Brain microvascular endothelial cell (primary cell): ENCODE data around the gene GNPTAB.
A peak's percentile ranks its signal among the peaks of the same experiment; 100 is the strongest.
"Not testable (repeated sequence)": the region's sequence is repeated elsewhere in the genome, so short reads cannot be mapped to it uniquely, and the experiment has no call there.

ENCODE experiments used
- DNase-seq: peaks from one replicate; pipeline ENCODE4 v3.0.0-alpha.2; 2020
- H3K27ac ChIP-seq: fragments of 250-450 bp; sonication (Bioruptor Pico); 2 replicates; pipeline ENCODE4 v1.5.1; 2020; ENCODE audit warnings: mild to moderate bottlenecking, moderate library complexity
- H3K27me3 ChIP-seq: fragments of 250-450 bp; sonication (Bioruptor Pico); replicated peaks from 2 replicates; pipeline ENCODE4 v1.5.1; 2020; ENCODE audit warnings: mild to moderate bottlenecking
- H3K36me3 ChIP-seq: fragments of 250-450 bp; sonication (Bioruptor Pico); replicated peaks from 2 replicates; pipeline ENCODE4 v1.5.1; 2020; ENCODE audit warnings: mild to moderate bottlenecking
- H3K4me3 ChIP-seq: 2 replicates; pipeline ENCODE4 v1.5.1; 2011; ENCODE audit warnings: low read depth, mild to moderate bottlenecking, control low read depth, low read length, moderate library complexity
- in situ Hi-C: cut with HindIII; loops from 2 replicates; pipeline ENCODE4 v1.10.0; 2017; ENCODE audit warnings: low sequenced_read_pairs, low pct_ligation_motif_present
- TF ChIP-seq, protein P1 (sequence below): IDR thresholded peaks from 2 replicates; pipeline ENCODE4 v1.5.1; 2011; ENCODE audit warnings: low read depth, mild to moderate bottlenecking, moderate library complexity, low read length, control low read depth, inconsistent platforms; ENCODE audit errors: missing control alignments

The GNPTAB gene

DNA sequence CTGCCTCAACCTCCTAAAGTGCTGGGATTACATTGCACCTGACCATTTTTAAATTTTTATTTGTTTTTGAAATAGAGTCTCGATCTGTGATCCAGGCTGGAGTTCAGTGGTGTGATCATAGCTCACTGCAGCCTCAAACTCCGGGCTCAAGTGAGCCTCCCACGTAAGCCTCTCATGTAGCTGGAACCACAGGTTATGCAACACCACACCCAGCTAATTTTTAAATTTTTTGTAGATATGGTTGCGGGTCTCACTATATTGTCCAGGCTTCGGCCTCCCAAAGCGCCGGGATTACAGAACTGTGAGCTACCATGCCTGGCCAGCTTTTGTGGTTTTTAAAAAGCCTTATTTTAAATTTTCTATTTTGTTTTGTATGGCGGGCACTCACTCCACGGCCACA lies 44.4 kb upstream of the GNPTAB start:
- no peak for DNase-seq
- no peak overlapping the region for H3K4me3 ChIP-seq
- no peaks in the 10 kb centered on the region for H3K27me3 ChIP-seq
- in situ Hi-C loops = no loop called here
- peak overlapping the region; percentile 95 for H3K27ac ChIP-seq
- TF ChIP-seq, protein P1, sequence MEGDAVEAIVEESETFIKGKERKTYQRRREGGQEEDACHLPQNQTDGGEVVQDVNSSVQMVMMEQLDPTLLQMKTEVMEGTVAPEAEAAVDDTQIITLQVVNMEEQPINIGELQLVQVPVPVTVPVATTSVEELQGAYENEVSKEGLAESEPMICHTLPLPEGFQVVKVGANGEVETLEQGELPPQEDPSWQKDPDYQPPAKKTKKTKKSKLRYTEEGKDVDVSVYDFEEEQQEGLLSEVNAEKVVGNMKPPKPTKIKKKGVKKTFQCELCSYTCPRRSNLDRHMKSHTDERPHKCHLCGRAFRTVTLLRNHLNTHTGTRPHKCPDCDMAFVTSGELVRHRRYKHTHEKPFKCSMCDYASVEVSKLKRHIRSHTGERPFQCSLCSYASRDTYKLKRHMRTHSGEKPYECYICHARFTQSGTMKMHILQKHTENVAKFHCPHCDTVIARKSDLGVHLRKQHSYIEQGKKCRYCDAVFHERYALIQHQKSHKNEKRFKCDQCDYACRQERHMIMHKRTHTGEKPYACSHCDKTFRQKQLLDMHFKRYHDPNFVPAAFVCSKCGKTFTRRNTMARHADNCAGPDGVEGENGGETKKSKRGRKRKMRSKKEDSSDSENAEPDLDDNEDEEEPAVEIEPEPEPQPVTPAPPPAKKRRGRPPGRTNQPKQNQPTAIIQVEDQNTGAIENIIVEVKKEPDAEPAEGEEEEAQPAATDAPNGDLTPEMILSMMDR = no peak
- H3K36me3 ChIP-seq = no peaks in the 10 kb centered on the region

DNA sequence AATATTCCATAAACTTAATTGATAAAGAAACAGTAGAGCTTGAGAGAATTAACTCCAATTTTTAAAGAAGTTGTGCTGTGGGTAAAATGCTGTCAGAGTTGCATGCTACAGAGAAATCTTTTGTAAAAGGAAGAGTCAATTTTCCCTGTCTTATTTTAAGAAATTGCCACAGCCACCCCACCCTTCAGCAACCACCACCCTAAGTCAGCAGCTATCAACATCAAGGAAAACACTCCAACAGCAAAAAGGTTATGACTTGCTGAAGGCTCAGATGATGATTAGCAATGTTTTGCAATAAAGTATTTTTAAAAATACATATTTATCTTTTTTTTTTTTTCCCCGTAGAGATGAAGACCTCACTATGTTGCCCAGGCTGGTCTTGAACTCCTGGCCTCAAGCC lies 40.2 kb upstream of the GNPTAB start:
- TF ChIP-seq, protein P1 = no peak
- Histone ChIP-seq H3K27me3 (no peaks in the 10 kb centered on the region), H3K36me3 (no peaks in the 10 kb centered on the region), H3K4me3 (no peak overlapping the region), H3K27ac (no peak overlapping the region)
- DNase-seq = no peak
- in situ Hi-C loops = no loop called here

DNA sequence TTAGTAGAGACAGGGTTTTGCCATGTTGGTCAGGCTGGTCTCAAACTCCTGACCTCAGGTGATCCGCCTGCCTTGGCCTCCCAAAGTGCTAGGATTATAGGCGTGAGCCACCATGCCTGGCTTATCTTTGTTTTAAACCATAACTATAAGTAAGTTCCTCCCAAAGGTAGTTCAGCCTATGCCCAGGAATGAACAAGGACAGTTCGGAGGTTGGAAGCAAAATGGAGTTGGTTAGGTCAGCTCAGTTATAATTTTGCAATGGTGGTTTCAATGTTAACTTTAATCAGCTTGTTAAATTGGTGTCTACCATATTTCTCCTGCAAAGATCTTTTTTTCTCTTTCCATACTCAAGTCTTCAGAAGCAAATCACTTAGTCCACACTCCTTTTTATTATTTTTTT lies 36.9 kb upstream of the GNPTAB start:
- H3K4me3 ChIP-seq, DNase-seq, H3K36me3 ChIP-seq, H3K27ac ChIP-seq, H3K27me3 ChIP-seq, in situ Hi-C loops: not testable (repeated sequence)

DNA sequence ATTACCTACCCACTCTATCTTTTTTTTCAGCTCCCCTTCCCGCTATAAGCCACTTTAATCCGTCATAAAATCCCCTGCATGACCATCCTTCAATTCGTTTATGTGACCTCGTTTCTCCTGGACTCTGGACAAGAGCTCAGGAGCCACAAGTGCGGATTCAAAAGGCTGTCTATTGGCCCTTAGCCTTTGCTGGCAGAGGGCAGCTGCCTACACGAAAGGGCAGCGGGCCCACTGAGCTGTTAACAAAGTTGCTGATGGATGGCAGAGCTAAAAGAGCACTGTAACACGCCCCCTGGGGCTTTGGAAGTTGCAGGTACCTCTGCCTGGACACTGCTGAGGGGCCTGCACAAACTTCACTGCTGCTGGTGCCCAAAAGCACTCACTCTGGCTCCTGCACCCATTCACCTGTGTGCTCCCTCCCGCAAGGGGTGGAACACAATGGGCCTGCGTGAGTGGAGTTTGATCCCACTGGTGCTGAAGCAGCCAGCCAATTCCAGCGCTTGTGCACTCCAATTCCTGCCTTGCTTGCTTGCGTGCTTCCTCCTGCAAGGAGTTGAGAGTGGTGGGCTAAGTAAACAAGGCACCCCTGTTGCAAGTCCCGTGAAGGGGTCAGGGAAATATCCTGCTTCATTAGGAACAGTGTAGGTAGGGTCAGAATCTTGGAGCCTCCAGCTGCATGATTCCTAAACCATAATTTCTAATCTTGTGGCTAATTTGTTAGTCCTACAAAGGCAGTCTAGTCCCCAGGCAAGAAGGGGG lies 36.0 kb upstream of the GNPTAB start:
- DNase-seq = no peak
- Histone ChIP-seq H3K4me3 (no peak overlapping the region), H3K27me3 (no peaks in the 10 kb centered on the region), H3K36me3 (no peaks in the 10 kb centered on the region), H3K27ac (no peak overlapping the region)
- TF ChIP-seq, protein P1 = no peak
- in situ Hi-C loops = no loop called here

DNA sequence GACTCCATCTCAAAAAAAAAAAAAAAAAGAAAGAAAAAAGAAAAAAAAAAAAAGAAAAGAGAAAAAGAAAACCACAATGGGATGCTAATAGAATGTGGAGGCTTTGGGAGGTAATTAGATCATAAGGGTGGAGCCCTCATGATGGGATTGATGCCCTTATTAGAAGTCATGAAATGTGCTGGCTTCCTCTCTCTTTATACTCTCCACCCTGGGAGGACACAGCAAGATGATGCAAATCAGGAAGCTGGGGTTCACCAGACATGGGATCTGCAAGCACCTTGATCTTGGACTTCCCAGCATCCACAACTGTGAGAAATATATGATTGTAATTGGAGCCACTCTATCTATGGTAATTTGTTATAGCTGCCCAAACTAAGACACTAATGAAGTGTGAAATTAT lies 33.2 kb upstream of the GNPTAB start:
- no peak overlapping the region for H3K27ac ChIP-seq
- no peak for DNase-seq
- no peak overlapping the region for H3K4me3 ChIP-seq
- no peaks in the 10 kb centered on the region for H3K36me3 ChIP-seq
- no peaks in the 10 kb centered on the region for H3K27me3 ChIP-seq
- TF ChIP-seq, protein P1 = no peak
- in situ Hi-C loops = no loop called here

DNA sequence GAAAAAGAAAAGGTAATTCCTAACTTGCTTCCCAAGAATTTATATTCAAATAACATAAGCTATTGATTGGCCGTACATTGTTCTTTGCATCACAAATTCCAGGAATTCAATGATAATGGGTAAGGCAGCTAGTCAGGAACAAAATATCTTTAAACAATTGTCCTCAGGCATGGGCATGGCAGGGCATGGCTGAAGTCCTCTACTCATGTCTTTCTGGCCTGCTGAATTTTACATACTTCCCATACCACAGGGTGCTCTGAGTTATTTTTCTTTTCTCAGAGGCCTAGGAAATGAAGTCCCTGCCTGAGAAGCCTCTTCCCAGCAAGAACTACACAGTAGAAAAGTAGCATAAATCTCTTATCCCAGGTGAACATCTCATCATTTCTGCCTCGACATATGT lies 31.5 kb upstream of the GNPTAB start:
- TF ChIP-seq, protein P1 = no peak
- Histone ChIP-seq H3K27ac (no peak overlapping the region), H3K4me3 (no peak overlapping the region), H3K36me3 (no peaks in the 10 kb centered on the region), H3K27me3 (no peaks in the 10 kb centered on the region)
- no peak for DNase-seq
- in situ Hi-C loops = no loop called here

DNA sequence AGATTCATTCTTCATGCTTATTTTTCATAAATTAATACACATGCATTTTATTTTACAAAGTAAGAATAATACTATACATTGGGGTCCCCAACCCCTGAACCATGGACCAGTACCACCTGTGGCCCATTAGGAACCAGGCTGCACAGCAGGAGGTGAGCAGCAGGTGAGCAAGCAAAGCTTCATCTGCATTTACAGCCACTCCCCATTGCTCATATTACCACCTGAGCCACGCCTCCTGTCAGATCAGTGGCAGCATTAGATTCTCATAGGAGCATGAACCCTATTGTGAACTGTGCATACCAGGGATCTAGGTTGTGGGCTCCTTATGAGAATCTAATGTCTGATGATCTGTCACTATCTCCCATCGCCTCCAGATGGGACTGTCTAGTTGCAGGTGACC lies 30.9 kb upstream of the GNPTAB start:
- DNase-seq, in situ Hi-C loops, H3K4me3 ChIP-seq, H3K27me3 ChIP-seq, H3K27ac ChIP-seq, H3K36me3 ChIP-seq: not testable (repeated sequence)
